Measurements from ENCODE around the gene ZNF526. TPM values are rescaled to one million over a fixed set of nuclear protein-coding genes. Genes with fewer than 3 reads are reported as not detected.

ZNF526 gene
- total RNA-seq, 1 donor from 2014 or later, result 18.4 TPM

GRCh38 chr19:42246922-42247639, 27.0 kb downstream of the ZNF526 start:
- H3K4me1 Mint-ChIP-seq (ENCODE audit: low read depth), result peaks cover 38% of the 10 kb centered on the region
- DNase-seq (ENCODE audit: low spot score), result no peak
- intact Hi-C loops (cut with micrococcal nuclease), result loop anchor here (10.0 kb wide), 1 partner anchor 982 kb away; the partner anchor contains the start of gene HNRNPUL1
- H3K27me3 Mint-ChIP-seq (ENCODE audit: insufficient read depth), result no peaks in the 10 kb centered on the region
- H3K36me3 Mint-ChIP-seq (ENCODE audit: low read depth), result peaks cover 3% of the 10 kb centered on the region
- H3K9me3 Mint-ChIP-seq, result no peaks in the 10 kb centered on the region
- H3K27ac Mint-ChIP-seq, result no peak overlapping the region
- H3K4me3 Mint-ChIP-seq, result no peak overlapping the region

DNA sequence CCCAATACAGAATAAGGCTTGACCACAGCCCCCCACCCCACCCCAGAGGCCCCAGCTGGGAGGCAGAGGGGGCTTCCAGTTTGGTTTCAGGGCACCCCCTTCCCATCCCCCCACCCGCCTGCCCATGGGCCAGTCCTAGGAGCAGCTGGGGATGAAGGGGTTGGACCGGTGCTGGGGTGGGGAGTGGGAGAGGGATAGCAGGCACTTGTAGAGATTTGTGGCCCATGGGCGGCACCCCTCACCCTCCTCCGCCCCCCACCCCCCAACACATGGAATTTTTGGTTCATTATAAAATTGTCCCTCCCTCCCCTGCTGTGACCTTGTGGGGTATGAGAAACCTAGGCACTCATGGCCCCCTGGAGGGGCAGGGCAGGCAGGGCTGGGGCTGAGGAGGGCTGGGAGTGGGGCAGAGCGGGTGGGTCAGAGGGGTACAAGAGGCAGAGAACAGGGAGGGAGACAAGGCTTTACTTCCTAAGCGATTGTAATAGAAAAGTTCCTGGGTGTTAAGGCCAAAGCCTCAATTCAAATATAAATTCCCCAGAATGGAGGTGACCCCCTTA, 27.6 kb downstream of the ZNF526 start:
- intact Hi-C loops (cut with micrococcal nuclease), result loop anchor here (10.0 kb wide), 1 partner anchor 983 kb away; the partner anchor contains the start of gene HNRNPUL1
- Mint-ChIP-seq H3K27ac (no peak overlapping the region), H3K9me3 (no peaks in the 10 kb centered on the region), H3K36me3 (ENCODE audit: low read depth) (peaks cover 5% of the 10 kb centered on the region), H3K4me1 (ENCODE audit: low read depth) (peaks cover 43% of the 10 kb centered on the region), H3K27me3 (ENCODE audit: insufficient read depth) (no peaks in the 10 kb centered on the region), H3K4me3 (no peak overlapping the region)
- no peak for DNase-seq (ENCODE audit: low spot score)

DNA sequence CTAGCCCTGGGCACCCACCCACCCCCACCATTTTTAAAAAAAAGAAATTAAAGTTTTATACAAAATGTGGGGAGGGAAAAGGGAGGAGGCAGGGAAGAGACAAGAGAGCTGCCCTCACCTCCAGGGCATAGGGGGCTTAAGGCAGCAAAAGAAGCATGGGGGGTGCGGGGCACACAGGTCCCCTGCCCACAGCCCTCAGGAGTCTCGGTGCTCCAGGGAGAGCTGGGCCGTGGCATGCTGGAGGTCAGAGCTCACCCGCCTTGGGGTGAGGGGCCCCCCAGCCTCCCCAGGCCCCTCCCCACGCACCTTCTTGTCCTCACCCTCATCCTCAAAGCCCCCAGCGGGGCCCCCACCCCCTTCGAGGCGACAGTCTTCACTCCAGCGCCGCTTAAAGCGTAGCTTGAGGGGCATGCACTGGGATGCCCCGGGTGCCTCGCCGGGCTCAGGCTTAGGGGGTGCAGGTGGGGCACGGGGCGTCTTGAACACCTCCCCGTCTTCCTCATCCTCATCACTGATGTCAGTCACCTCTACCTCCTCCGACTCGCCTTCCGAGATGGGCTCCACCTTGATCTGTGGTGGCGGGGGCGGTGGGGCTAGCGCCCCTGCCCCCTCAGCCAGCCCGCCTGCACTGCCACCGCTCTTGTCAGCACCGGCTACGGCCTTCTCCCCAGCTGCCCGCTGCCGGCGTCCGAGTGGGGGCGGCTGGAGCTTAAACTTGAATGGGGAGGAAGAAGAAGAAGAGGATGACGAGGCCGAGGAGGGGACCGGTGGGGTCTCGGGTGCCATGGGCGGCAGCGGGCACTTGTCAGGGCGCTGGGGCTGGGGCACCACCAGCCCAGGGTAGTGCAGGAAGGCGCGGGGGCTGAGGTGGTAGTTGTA, 28.4 kb downstream of the ZNF526 start:
- peaks cover 42% of the 10 kb centered on the region for H3K4me1 Mint-ChIP-seq (ENCODE audit: low read depth)
- intact Hi-C loops (cut with micrococcal nuclease), result loop anchor here (10.0 kb wide), 1 partner anchor 984 kb away; the partner anchor contains the start of gene HNRNPUL1
- H3K36me3 Mint-ChIP-seq (ENCODE audit: low read depth), result peaks cover 11% of the 10 kb centered on the region
- DNase-seq (ENCODE audit: low spot score), result no peak
- no peaks in the 10 kb centered on the region for H3K9me3 Mint-ChIP-seq
- H3K27ac Mint-ChIP-seq, result no peak overlapping the region
- H3K4me3 Mint-ChIP-seq, result no peak overlapping the region
- no peaks in the 10 kb centered on the region for H3K27me3 Mint-ChIP-seq (ENCODE audit: insufficient read depth)

DNA sequence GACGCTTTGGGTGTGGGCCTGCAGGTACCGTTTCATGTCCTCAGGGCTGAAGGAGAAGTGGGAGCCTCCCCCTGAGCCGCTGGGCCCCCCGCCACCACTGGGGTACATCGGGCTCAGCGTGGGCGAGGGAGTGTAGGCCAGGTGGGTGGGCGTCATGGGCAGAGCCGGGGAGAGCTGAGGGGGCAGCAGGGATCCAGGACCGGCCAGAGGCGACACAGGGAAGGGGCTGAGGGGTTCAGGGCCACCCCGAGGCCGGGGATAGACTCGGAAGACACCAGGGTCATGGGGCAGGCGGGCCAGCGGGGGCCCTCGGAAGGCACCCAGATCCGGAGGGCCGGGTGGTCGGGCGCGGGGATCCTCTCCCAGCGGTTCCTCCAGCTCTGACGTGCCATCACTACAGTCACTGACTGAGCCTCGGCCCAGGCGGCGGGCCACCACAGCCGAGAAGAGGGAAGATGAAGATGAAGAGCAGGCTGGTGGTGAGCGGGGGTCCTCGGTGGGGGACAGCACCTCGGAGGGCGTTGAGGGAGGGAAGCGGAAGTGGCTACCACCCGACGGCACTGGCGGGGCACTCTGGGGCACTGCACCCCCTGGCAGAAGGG, 29.1 kb downstream of the ZNF526 start:
- peaks cover 11% of the 10 kb centered on the region for H3K36me3 Mint-ChIP-seq (ENCODE audit: low read depth)
- H3K9me3 Mint-ChIP-seq, result no peaks in the 10 kb centered on the region
- peaks cover 41% of the 10 kb centered on the region for H3K4me1 Mint-ChIP-seq (ENCODE audit: low read depth)
- no peak overlapping the region for H3K4me3 Mint-ChIP-seq
- intact Hi-C loops (cut with micrococcal nuclease), result loop anchor here (10.0 kb wide), 1 partner anchor 984 kb away; the partner anchor contains the start of gene HNRNPUL1
- no peak overlapping the region for H3K27ac Mint-ChIP-seq
- H3K27me3 Mint-ChIP-seq (ENCODE audit: insufficient read depth), result no peaks in the 10 kb centered on the region
- DNase-seq (ENCODE audit: low spot score), result no peak

- Mint-ChIP-seq H3K36me3 (ENCODE audit: low read depth) (peaks cover 11% of the 10 kb centered on the region), H3K27ac (no peak overlapping the region), H3K4me1 (ENCODE audit: low read depth) (peaks cover 36% of the 10 kb centered on the region), H3K27me3 (ENCODE audit: insufficient read depth) (no peaks in the 10 kb centered on the region), H3K9me3 (no peaks in the 10 kb centered on the region), H3K4me3 (no peak overlapping the region)
- intact Hi-C loops (cut with micrococcal nuclease), result loop anchor here (10.0 kb wide), 1 partner anchor 985 kb away; the partner anchor contains the start of gene HNRNPUL1
- DNase-seq (ENCODE audit: low spot score), result no peak
Measured at GRCh38 chr19:42249769-42250168, 29.7 kb downstream of the ZNF526 start.

- Mint-ChIP-seq H3K36me3 (ENCODE audit: low read depth) (peaks cover 11% of the 10 kb centered on the region), H3K9me3 (no peaks in the 10 kb centered on the region), H3K4me1 (ENCODE audit: low read depth) (peaks cover 31% of the 10 kb centered on the region), H3K27me3 (ENCODE audit: insufficient read depth) (no peaks in the 10 kb centered on the region), H3K27ac (peak overlapping the region; percentile 23), H3K4me3 (peak overlapping the region; percentile 26)
- DNase-seq (ENCODE audit: low spot score), result no peak
- intact Hi-C loops (cut with micrococcal nuclease), result no loop called here
Measured at GRCh38 chr19:42250183-42250665, 30.1 kb downstream of the ZNF526 start.

- no peak for DNase-seq (ENCODE audit: low spot score)
- H3K36me3 Mint-ChIP-seq (ENCODE audit: low read depth), result peaks cover 8% of the 10 kb centered on the region
- intact Hi-C loops (cut with micrococcal nuclease), result no loop called here
- H3K9me3 Mint-ChIP-seq, result no peaks in the 10 kb centered on the region
- H3K4me3 Mint-ChIP-seq, result peak overlapping the region; percentile 57
- no peaks in the 10 kb centered on the region for H3K27me3 Mint-ChIP-seq (ENCODE audit: insufficient read depth)
- peak overlapping the region; percentile 23 for H3K27ac Mint-ChIP-seq
- H3K4me1 Mint-ChIP-seq (ENCODE audit: low read depth), result peaks cover 28% of the 10 kb centered on the region
Measured at GRCh38 chr19:42250666-42251531, 30.8 kb downstream of the ZNF526 start.

DNA sequence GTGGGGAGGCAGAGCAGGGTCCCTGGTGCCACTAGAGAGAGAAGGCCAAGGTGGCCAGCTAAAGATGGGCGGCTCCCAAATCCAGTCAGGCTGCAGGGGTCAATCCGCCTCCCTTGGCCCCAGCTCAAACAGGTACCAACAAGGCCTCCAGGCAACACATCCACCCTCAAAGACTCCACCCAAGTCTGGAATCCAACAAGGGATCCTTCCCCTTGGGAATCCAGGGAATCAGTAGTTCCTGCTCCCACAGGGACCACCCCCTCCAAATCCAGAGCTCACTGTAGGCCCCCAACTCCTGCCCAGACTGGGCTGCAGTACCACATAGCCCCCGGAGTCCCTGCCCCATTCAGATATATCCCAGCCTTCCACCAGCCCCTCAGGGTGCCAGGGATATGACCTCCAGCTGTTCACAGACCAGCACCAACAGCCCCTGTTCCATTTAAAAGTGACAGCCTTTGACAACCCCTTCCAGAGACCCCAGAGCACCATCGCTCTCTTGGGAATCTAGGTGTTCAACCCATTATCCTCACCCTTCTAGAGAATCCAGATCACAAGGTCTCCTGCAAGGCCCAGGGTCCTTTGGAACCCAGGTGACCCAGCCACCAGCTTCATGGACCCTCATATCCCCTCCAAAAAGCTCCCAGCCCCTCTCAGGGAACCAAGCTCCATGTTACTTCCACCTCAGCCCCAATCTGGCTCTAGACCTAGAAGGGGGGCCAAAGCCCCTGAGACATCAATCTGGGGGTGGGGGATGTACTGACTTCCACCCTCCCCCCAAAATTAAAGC, 31.7 kb downstream of the ZNF526 start:
- intact Hi-C loops (cut with micrococcal nuclease), result no loop called here
- Mint-ChIP-seq H3K27ac (peak overlapping the region; percentile 96), H3K27me3 (ENCODE audit: insufficient read depth) (peaks cover 3% of the 10 kb centered on the region), H3K9me3 (no peaks in the 10 kb centered on the region), H3K36me3 (ENCODE audit: low read depth) (peaks cover 8% of the 10 kb centered on the region), H3K4me3 (peak overlapping the region; percentile 98), H3K4me1 (ENCODE audit: low read depth) (peaks cover 23% of the 10 kb centered on the region)
- no peak for DNase-seq (ENCODE audit: low spot score)

GRCh38 chr19:42252365-42253244, 32.5 kb downstream of the ZNF526 start:
- H3K4me3 Mint-ChIP-seq, result peak overlapping the region; percentile 98
- intact Hi-C loops (cut with micrococcal nuclease), result no loop called here

DNA sequence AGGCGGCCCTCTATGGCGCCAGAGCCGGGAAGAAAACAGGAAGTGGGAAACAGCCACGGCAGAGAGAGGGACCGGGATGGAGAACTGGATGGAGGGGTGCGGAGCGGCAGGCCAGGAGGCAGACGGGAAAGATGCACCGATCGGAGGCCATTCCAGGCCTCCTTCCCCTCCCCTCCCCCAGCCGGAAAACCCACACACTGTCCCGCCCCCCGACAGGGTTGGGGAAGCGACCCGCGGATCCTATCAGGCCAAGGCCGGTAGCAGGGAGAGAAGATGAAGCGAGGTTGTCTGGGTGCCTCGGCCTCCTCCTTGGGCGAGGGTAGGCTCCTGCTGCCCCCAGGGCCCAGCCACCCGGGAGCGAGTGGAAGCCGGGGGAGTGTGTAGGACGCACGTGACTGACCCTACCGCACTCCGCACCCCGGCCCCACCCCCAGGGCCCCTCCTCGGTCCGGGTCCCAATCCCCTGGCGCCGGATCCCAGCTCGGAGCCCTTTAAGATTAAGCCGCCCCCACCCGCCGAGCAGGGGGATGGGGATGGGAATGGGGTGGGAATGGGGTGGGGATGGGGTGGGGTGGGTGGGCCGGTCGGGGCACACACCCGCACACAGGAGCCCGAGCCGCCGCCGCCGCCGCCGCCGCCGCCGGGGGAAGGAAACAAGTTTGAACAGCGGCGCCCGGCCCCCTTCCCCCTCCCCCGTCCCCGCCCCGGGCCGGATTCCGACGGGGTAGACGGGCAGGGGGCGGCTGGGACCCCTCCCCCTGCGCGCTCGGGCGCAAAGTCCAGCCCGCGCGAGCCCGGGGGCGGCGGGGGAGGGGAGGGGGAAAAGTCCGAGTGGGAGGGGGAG, 33.4 kb downstream of the ZNF526 start:
- intact Hi-C loops (cut with micrococcal nuclease), result loop anchor here (1.0 kb wide), 1 partner anchor 9 kb away; no protein-coding TSS in a partner anchor
- Mint-ChIP-seq H3K27me3 (ENCODE audit: insufficient read depth) (peaks cover 9% of the 10 kb centered on the region), H3K36me3 (ENCODE audit: low read depth) (peaks cover 8% of the 10 kb centered on the region), H3K4me1 (ENCODE audit: low read depth) (peaks cover 19% of the 10 kb centered on the region), H3K4me3 (peak overlapping the region; percentile 98), H3K27ac (peak overlapping the region; percentile 96), H3K9me3 (no peaks in the 10 kb centered on the region)
- peak; percentile 51 for DNase-seq (ENCODE audit: low spot score)

More at GRCh38 chr19:42252365-42253244, 32.5 kb downstream of the ZNF526 start:
- Mint-ChIP-seq H3K27me3 (ENCODE audit: insufficient read depth) (peaks cover 5% of the 10 kb centered on the region), H3K27ac (peak overlapping the region; percentile 96), H3K9me3 (no peaks in the 10 kb centered on the region), H3K36me3 (ENCODE audit: low read depth) (peaks cover 8% of the 10 kb centered on the region), H3K4me1 (ENCODE audit: low read depth) (peaks cover 19% of the 10 kb centered on the region)
- no peak for DNase-seq (ENCODE audit: low spot score)
